Prostate gland (tissue), 2 donors: ENCODE data around the gene FOXP2.

ENCODE experiments used
- CTCF ChIP-seq, 4 experiments: fragments of 200-600 bp in 2 of 4; fragments of 450-650 bp in 2 of 4; sonication (generic) in 2 of 4; IDR thresholded peaks; 1 replicate in 3 of 4; 2 replicates in 1 of 4; pipeline ENCODE4 v1.5.1; 2016 to 2019; ENCODE audit warnings: antibody characterized with exemption in 4 of 4, mild to moderate bottlenecking in 2 of 4, moderate library complexity in 2 of 4
- POLR2A ChIP-seq: fragments of 450-650 bp; IDR thresholded peaks from one replicate; pipeline ENCODE4 v1.6.1; 2016; ENCODE audit warnings: antibody characterized with exemption, mild to moderate bottlenecking
- POLR2AphosphoS5 ChIP-seq: sonication (generic); formaldehyde crosslinking; IDR thresholded peaks from one replicate; pipeline ENCODE4 v1.6.1; 2017; ENCODE audit warnings: antibody characterized with exemption

GRCh38 chr7:114412548-114412947 lies 2.1 kb upstream of the FOXP2 start:
- no peak for TF ChIP-seq CTCF (IDR thresholded peaks at IDR 0.05)
- TF ChIP-seq POLR2A = no peak
- no peak for TF ChIP-seq POLR2AphosphoS5
